ENCODE data around the gene KLF9.

KLF9 gene

GRCh38 chr9:70352356-70352755 lies 62.1 kb downstream of the KLF9 start:
- DNase-seq, result no peak

GRCh38 chr9:70347046-70347445 lies 67.4 kb downstream of the KLF9 start:
- no peak for DNase-seq

- peak; percentile 2 for DNase-seq
Observed at GRCh38 chr9:70340572-70340971, 73.9 kb downstream of the KLF9 start.
